ENCODE measurements around the gene FKBP9. TPM values are rescaled to one million over a fixed set of nuclear protein-coding genes. Genes with fewer than 3 reads are reported as not detected.

Gene FKBP9
- total and polyA plus RNA-seq, 11 donors: 37.1 to 146 (median 121) TPM

GRCh38 chr7:33044986-33045385 lies 87.7 kb downstream of the FKBP9 start:
- WGBS, 4 donors: 11 to 53% (median 19%) methylated on average over 2 of the region's 2 CpGs
- H3K4me3 ChIP-seq: no peak overlapping the region
- H3K4me1 ChIP-seq: peaks cover 0 to 57% (median 42%) of the 10 kb centered on the region in 12 donors
- no peaks in the 10 kb centered on the region for H3K36me3 ChIP-seq
- DNase-seq (no peak), ATAC-seq (no peak)
- no peaks in the 10 kb centered on the region for H3K9me3 ChIP-seq
- intact Hi-C loops (cut with DNase I): loop anchor here in 4 of 10 donors (5.0 to 10.0 kb wide), 3 partner anchors 88 to 200 kb away; partner anchors contain the start of gene FKBP9 (in 3 of the 4)
- peak overlapping the region in 4 of 12 donors; percentile 52 to 76 (median 62) for H3K27ac ChIP-seq
- no peaks in the 10 kb centered on the region for H3K27me3 ChIP-seq
- TF ChIP-seq POLR2A (IDR thresholded peaks at IDR 0.05): no peak
- TF ChIP-seq CTCF (IDR thresholded peaks at IDR 0.05): no peak

DNA sequence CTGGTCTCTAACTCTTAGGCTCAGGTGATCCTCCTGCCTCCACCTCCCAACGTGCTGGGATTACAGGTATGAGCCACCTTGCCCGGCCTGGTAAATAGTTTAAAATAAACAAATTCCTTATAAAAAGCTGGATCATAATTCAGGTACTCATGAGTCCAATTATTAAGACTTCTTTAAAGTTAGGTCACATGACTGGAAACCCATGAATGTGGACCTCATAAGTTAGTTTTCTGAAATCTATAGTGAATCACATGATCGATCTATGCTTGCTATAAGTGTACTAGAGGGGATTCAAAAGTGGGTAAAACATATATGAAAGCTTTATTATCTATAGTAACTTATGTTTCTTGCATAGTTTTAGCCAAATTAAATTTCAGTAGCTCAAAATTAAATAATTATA lies 91.0 kb downstream of the FKBP9 start:
- H3K9me3 ChIP-seq: no peaks in the 10 kb centered on the region
- H3K4me3 ChIP-seq: no peak overlapping the region
- WGBS, 4 donors: 95 to 100% (median 97%) methylated on average over 3 of the region's 3 CpGs
- intact Hi-C loops (cut with DNase I): loop anchor here in 2 of 10 donors (10.0 kb wide), 2 partner anchors 103 to 203 kb away; no protein-coding TSS in a partner anchor
- ATAC-seq (no peak), DNase-seq (no peak)
- TF ChIP-seq CTCF (IDR thresholded peaks at IDR 0.05) (no peak), POLR2A (IDR thresholded peaks at IDR 0.05) (no peak)
- H3K27ac ChIP-seq: no peak overlapping the region
- peaks cover 0 to 50% (median 31%) of the 10 kb centered on the region in 12 donors for H3K4me1 ChIP-seq
- H3K27me3 ChIP-seq: no peaks in the 10 kb centered on the region
- no peaks in the 10 kb centered on the region for H3K36me3 ChIP-seq

DNA sequence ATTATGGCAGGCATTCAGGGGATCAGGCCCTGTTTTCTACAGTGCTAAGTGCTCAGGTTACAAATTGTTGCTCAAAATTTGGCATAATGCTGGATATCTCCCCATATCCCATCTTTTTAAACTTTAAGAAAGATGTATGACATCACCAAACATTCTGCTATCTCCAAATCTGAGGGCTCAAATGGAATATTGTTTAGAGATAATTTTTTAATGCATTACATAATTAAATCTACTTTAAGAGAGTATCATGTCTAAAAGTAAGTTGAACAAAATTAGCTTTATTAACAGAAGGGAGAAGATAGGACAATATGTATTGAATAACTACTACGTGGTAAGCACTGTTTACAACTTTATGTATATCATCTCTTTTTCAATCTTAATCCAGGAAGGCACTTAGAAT lies 91.5 kb downstream of the FKBP9 start:
- Histone ChIP-seq H3K4me1 (peaks cover 0 to 54% (median 27%) of the 10 kb centered on the region in 12 donors), H3K27ac (no peak overlapping the region), H3K9me3 (no peaks in the 10 kb centered on the region), H3K36me3 (no peaks in the 10 kb centered on the region), H3K27me3 (no peaks in the 10 kb centered on the region), H3K4me3 (no peak overlapping the region)
- intact Hi-C loops (cut with DNase I): loop anchor here in 2 of 10 donors (10.0 kb wide), 2 partner anchors 104 to 204 kb away; no protein-coding TSS in a partner anchor
- TF ChIP-seq POLR2A (IDR thresholded peaks at IDR 0.05) (no peak), CTCF (IDR thresholded peaks at IDR 0.05) (no peak)
- WGBS, 4 donors: 93 to 98% (median 97%) methylated on average over 1 of the region's 1 CpG
- ATAC-seq (no peak), DNase-seq (no peak)

GRCh38 chr7:33050535-33051318 lies 93.5 kb downstream of the FKBP9 start:
- no peaks in the 10 kb centered on the region for H3K27me3 ChIP-seq
- DNase-seq: no peak
- H3K36me3 ChIP-seq: no peaks in the 10 kb centered on the region
- peak overlapping the region in 8 of 12 donors; percentile 8 to 85 (median 42) for H3K27ac ChIP-seq
- H3K4me3 ChIP-seq: peak overlapping the region in 4 of 12 donors; percentile 11 to 47 (median 14)
- ATAC-seq: peak in 3 of 4 donors; percentile 48 to 76 (median 66)
- 0 to 4% (median 0%) methylated on average over 1 of the region's 1 CpG for WGBS, 4 donors
- H3K9me3 ChIP-seq: no peaks in the 10 kb centered on the region
- peaks cover 0 to 54% (median 12%) of the 10 kb centered on the region in 12 donors for H3K4me1 ChIP-seq
- intact Hi-C loops (cut with DNase I): loop anchor here in 8 of 10 donors (1.0 to 10.0 kb wide), 6 partner anchors 106 to 253 kb away; no protein-coding TSS in a partner anchor
- peak; percentile 48 to 76 (median 68) for TF ChIP-seq CTCF (IDR thresholded peaks at IDR 0.05)
- TF ChIP-seq POLR2A (IDR thresholded peaks at IDR 0.05): no peak

Data from heart left ventricle (tissue), 16 donors.